ENCODE data around the gene PLPPR3. TPM values are rescaled to one million over a fixed set of nuclear protein-coding genes. Genes with fewer than 3 reads are reported as not detected.

PLPPR3 gene
- total RNA-seq, 1 experiment from 2014 or later, result 57.9 TPM

DNA sequence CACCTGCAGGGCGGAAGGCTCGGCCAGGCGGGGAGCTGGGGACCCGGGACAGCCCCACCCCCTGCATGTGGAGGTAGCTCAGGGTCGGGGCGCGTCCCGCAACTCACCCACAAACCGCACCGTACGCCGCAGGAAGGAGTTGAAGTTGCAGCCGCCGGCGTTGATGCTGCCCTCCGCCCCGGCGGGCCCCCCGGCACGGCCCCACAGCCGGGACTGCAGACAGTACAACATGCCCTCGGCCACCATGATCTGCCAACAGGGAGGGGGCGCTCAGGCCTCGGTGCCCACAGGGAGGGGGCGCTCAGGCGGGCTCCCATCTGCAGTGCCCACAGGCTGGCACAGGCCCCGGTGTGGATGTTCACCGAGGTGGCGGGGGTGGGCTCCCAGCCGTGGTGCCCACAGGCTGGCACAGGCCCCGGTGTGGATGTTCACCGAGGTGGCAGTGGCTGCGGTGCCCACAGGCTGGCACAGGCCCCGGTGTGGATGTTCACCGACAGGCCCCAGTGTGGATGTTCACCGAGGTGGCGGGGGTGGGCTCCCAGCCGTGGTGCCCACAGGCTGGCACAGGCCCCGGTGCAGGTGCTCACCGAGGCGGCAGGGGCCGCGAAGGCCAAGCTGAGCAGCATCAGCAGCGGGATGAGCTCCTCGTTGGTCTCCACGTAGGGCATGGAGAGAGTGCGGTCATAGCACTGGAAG is 6.5 kb downstream of the PLPPR3 start:
- H4K8ac ChIP-seq (replicated peaks; ENCODE audit: insufficient read length, low read depth, low read length), result no peak overlapping the region
- no peak overlapping the region for H3K14ac ChIP-seq (ENCODE audit: insufficient read depth, low read length)
- H3K79me2 ChIP-seq (ENCODE audit: insufficient read depth, low read length), result no peaks in the 10 kb centered on the region
- peaks cover 19 to 50% (median 49%) of the 10 kb centered on the region in 3 experiments for H3K36me3 Mint-ChIP-seq (ENCODE audit: insufficient read depth in 1 of 3, low read depth in 3 of 3)
- H3K27ac ChIP-seq (ENCODE audit: insufficient read length, low read depth, low read length), result no peak overlapping the region
- H3K23me2 ChIP-seq (ENCODE audit: insufficient read length, low read depth, low read length, poor library complexity, severe bottlenecking), result no peaks in the 10 kb centered on the region
- no peak overlapping the region; a peak in 1 of 5 replicates for H3K4me3 Mint-ChIP-seq
- no peak overlapping the region for H4K91ac ChIP-seq (ENCODE audit: insufficient read length, low read depth, low read length)
- H3K9me3 Mint-ChIP-seq, result no peaks in the 10 kb centered on the region; a peak in 1 of 5 replicates
- H2BK12ac ChIP-seq (ENCODE audit: insufficient read length, low read depth, low read length), result no peak overlapping the region
- H3K4me1 ChIP-seq (ENCODE audit: insufficient read depth, low read length), result no peaks in the 10 kb centered on the region
- H2BK15ac ChIP-seq (ENCODE audit: low read depth, low read length), result no peak overlapping the region
- no peak overlapping the region for H3T11ph ChIP-seq (ENCODE audit: low read length)
- no peak overlapping the region for H3K18ac ChIP-seq (ENCODE audit: insufficient read length, low read depth, low read length)
- H3K27ac Mint-ChIP-seq, result peak overlapping the region in 1 of 3 experiments; percentile 58; a peak in 2 of 7 replicates
- H3K4ac ChIP-seq (ENCODE audit: low read depth, low read length), result no peak overlapping the region
- no peak overlapping the region for H2BK5ac ChIP-seq (ENCODE audit: insufficient read length, low read length)
- H3K9me3 ChIP-seq (ENCODE audit: control insufficient read depth, low read depth, low read length), result no peaks in the 10 kb centered on the region
- H2BK120ac ChIP-seq (ENCODE audit: low read depth, low read length, poor library complexity, severe bottlenecking), result no peak overlapping the region
- no peak overlapping the region for H2AK5ac ChIP-seq (ENCODE audit: insufficient read length, low read length)
- H4K20me1 ChIP-seq (ENCODE audit: control insufficient read depth, insufficient read depth, insufficient read length), result no peaks in the 10 kb centered on the region
- H2AFZ ChIP-seq (ENCODE audit: low read length), result no peak overlapping the region
- no peak for DNase-seq
- H3K9ac ChIP-seq (ENCODE audit: extremely low read depth, insufficient read length, low read length), result no peak overlapping the region
- no peaks in the 10 kb centered on the region for H3K79me1 ChIP-seq (ENCODE audit: insufficient read depth, low read depth, low read length, poor library complexity, severe bottlenecking)
- H3K27me3 Mint-ChIP-seq (ENCODE audit: low read depth), result peaks cover 3% of the 10 kb centered on the region; the same call in 1 of the 2 replicates
- H3K27me3 ChIP-seq (ENCODE audit: insufficient read depth, low read length), result no peaks in the 10 kb centered on the region
- no CpG with 5 or more reads among the region's 47 CpGs for WGBS (ENCODE audit: extremely low coverage, insufficient read length, low lambda C conversion rate)
- H3K4me2 ChIP-seq (ENCODE audit: insufficient read depth, insufficient read length, low read length), result no peak overlapping the region
- TF ChIP-seq, protein P1, sequence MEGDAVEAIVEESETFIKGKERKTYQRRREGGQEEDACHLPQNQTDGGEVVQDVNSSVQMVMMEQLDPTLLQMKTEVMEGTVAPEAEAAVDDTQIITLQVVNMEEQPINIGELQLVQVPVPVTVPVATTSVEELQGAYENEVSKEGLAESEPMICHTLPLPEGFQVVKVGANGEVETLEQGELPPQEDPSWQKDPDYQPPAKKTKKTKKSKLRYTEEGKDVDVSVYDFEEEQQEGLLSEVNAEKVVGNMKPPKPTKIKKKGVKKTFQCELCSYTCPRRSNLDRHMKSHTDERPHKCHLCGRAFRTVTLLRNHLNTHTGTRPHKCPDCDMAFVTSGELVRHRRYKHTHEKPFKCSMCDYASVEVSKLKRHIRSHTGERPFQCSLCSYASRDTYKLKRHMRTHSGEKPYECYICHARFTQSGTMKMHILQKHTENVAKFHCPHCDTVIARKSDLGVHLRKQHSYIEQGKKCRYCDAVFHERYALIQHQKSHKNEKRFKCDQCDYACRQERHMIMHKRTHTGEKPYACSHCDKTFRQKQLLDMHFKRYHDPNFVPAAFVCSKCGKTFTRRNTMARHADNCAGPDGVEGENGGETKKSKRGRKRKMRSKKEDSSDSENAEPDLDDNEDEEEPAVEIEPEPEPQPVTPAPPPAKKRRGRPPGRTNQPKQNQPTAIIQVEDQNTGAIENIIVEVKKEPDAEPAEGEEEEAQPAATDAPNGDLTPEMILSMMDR (conservative IDR thresholded peaks at IDR 0.05), result no peak
- H3K4me1 Mint-ChIP-seq, result 0 out of 4 replicates have a peak, but pooled peaks cover 0 to 3% of the 10 kb centered on the region in 2 experiments
- H3K23ac ChIP-seq (ENCODE audit: insufficient read length, low read depth, low read length), result no peak overlapping the region
- H2BK20ac ChIP-seq (ENCODE audit: low read depth, low read length, poor library complexity, severe bottlenecking), result no peak overlapping the region
- H4K5ac ChIP-seq (ENCODE audit: insufficient read length, low read depth, low read length), result no peak overlapping the region
- no peak overlapping the region for H3K56ac ChIP-seq (ENCODE audit: insufficient read length, low read depth, low read length)

Data from H9 (cell line).